ENCODE measurements around the gene PTPN11.
A peak's percentile ranks its signal among the peaks of the same experiment; 100 is the strongest.
"Not testable (repeated sequence)": the region's sequence is repeated elsewhere in the genome, so short reads cannot be mapped to it uniquely, and the experiment has no call there.

Gene PTPN11

DNA sequence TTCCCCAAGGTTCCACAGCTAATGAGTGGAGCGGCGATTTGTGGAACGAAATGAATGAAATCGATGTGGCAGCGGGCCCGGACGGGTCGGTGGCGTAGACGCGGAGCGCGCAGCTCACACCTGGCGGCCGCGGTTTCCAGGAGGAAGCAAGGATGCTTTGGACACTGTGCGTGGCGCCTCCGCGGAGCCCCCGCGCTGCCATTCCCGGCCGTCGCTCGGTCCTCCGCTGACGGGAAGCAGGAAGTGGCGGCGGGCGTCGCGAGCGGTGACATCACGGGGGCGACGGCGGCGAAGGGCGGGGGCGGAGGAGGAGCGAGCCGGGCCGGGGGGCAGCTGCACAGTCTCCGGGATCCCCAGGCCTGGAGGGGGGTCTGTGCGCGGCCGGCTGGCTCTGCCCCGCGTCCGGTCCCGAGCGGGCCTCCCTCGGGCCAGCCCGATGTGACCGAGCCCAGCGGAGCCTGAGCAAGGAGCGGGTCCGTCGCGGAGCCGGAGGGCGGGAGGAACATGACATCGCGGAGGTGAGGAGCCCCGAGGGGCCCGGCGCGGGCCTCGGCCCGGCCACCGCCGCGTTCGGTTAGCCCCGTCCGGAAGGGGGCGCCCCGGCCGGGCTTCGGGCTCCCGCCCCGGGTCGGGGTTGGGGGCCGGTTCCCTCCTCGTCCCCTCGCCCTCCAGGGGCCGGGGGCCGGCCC is at the start of gene PTPN11:
Gene PTPN11 (plus strand): TSS at position 340 of the 689 bp plus-strand sequence. CDS start 165 bp downstream, at position 505.
- DNase-seq (ENCODE audit: low read depth): peak; percentile 84

DNA sequence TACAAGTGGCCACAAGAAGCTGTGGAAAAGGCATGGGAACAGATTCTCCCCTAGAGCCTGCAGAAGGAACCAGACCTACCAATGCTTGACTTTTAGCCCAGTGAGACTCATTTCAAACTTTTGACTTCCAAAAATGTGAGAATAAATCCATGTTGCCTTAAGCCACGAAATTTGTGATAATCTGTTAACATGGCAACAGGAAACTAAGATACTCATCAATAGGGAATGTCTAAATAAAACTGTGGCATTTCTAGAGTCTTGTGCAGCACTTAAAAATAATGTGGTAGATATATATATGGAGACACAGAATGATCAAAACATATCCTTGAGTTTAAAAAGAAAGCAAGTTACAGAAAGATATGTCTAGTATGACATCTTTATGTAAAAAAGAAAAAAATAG is 48.5 kb upstream of the PTPN11 start:
- no peak for DNase-seq (ENCODE audit: low read depth)

DNA sequence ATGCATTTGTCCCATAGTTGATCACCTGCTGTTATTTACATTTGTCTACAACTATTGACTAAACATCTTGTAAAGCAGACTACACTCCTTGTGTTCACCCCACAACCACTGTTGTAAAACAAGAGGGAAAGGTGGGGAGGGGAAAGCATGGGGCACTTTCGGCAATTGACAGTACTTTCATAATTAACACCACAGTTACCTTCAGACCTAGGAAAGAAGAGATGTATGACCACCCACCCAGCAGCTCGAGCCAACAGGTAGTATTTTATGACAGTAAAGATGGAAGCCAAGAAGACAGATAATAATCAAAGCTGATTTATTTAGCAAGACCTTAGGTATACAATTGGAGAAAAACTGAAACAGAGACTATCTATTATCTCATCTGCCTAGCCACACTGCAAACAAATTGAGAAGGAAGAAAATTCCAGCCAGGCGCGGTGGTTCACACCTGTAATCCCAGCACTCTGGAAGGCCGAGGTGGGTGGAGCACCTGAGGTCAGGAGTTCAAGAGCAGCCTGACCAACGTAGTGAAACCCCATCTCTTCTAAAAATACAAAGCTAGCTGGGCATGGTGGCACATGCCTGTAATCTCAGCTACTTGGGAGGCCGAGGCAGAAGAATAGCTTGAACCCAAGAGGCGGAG is 47.8 kb upstream of the PTPN11 start:
- DNase-seq (ENCODE audit: low read depth): no peak

- no peak for DNase-seq (ENCODE audit: low read depth)
These were observed 44.5 kb upstream of the PTPN11 start for GRCh38 chr12:112374166-112374740.

GRCh38 chr12:112375105-112375504 is 43.6 kb upstream of the PTPN11 start:
- DNase-seq (ENCODE audit: low read depth): no peak

- DNase-seq (ENCODE audit: low read depth): no peak
These were observed 37.9 kb upstream of the PTPN11 start for GRCh38 chr12:112380663-112381405.

DNA sequence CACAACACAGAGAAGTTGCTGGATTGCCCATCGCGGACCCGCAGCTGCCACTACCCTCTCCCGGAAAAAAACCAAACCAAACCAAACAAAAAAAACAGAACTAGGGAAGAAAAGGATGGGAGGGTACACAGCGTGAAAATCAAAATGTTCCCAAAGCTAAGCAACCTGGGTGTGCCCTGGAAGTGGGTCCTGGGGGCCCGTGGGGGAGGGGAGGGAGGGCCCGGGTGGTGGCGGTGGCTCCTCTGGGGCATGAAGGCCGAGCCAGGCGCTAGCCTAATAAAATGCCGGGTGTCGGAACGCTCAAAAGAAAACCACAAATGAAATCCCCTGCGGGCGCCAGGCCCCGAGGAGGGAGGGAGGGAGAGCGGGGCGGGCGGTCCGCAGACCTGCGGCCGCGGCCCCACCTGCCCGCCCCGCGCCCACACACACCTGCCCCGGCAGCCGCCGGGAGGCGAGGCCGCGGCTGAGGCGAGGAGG is 37.3 kb upstream of the PTPN11 start:
- DNase-seq (ENCODE audit: low read depth): no peak

DNA sequence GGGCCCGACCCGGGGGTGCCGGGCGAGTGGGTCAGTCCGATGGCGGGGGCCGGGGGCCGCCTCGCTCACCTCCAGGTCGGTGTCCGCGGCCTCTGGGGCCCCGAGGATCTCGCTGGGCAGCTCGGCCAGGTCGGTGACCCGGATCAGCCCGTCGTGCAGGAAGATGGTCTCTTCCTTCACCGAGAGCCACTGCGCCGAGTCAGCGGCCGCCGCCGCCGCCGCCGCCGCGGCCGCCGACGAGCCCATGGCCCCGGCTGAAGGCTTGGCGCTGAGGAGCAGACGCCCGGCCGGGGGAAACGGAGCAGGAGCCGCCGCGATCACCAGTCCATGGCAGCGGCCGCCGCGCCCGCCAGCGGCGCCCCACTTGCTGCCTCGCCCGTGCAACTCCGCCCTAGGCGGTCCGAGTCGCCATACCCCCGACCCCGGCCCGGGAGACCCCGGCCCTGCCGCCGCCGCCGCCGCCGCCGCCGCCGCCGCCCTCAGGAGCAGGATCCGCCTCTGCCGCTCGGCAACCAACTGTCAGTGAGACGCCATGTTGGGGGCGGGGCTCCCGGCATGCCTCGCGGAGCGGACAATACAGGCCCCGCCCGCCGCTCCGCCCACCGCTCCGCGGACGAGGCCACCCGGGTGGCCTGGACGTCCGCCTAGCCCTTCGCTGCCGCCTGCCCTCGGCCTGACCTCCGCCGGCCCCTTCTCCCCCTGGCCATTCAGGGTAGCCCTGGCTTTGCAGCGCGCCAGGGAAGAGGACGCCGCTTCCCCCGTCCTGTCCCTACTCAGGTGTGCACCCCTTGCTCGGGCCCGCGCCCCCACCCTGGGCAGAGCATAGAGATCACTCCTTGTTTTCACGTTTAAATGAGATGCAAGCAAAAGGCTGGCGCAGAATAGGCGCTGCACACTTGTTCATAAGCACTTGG is 36.6 kb upstream of the PTPN11 start, which contains the start of gene HECTD4:
Gene HECTD4 (minus strand): TSS at position 549 of the 914 bp plus-strand sequence. CDS start 303 bp downstream, at position 246.
- peak; percentile 88 for DNase-seq (ENCODE audit: low read depth)

- no peak for DNase-seq (ENCODE audit: low read depth)
These were observed 35.9 kb upstream of the PTPN11 start for GRCh38 chr12:112382866-112383265.

DNA sequence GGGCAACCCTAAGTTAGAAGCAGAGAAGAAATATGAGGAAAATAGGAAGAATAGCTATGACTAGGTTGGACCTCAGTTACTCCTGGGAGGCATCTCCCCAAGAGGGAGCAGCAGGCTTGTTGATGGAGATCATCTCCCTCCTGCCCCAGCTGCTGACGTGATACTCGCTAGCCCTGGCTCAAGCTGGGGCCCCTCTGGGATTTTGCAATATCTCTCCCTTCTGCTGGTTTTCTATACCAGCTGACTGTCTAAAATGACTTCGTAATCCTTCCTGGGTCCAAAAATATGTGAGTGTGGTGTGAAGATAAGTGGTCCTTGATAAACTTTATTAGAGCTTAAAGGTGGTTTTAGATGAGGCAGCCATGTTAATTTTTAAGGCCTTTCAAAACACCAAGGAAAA is 32.0 kb upstream of the PTPN11 start:
- no peak for DNase-seq (ENCODE audit: low read depth)

GRCh38 chr12:112389228-112389627 is 29.5 kb upstream of the PTPN11 start:
- DNase-seq (ENCODE audit: low read depth): no peak

DNA sequence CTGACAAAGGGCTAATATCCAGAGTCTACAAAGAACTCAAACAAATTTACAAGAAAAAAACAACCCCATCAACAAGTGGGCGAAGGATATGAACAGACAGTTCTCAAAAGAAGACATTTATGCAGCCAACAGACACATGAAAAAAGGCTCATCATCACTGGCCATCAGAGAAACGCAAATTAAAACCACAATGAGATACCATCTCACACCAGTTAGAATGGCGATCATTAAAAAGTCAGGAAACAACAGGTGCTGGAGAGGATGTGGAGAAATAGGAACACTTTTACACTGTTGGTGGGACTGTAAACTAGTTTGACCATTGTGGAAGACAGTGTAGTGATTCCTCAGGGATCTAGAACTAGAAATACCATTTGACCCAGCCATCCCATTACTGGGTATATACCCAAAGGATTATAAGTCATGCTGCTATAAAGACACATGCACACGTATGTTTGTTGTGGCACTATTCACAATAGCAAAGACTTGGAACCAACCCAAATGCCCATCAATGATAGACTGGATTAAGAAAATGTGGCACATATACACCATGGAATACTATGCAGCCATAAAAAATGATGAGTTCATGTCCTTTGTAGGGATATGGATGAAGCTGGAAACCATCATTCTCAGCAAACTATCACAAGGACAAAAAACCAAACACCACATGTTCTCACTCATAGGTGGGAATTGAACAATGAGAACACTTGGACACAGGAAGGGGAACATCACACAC is 28.7 kb upstream of the PTPN11 start:
- not testable (repeated sequence) for DNase-seq (ENCODE audit: low read depth)

GRCh38 chr12:112393328-112393727 is 25.4 kb upstream of the PTPN11 start:
- no peak for DNase-seq (ENCODE audit: low read depth)

DNA sequence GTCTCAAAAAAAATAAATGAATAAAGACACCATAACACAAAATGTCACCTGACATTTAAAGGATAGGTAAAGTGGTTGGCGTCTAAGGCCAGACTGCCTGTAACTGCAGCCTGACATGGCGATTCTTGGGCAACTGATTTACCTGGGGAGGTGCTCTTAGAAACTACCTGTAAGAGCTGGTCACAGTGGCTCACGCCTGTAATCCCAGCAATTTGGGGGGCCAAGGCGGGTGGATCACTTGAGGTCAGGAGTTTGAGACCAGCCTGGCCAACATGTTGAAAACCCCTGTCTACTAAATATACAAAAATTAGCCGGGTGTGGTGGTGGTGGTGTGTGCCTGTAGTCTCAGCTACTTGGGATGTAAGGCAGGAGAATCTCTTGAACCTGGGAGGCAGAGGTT is 17.7 kb upstream of the PTPN11 start:
- no peak for DNase-seq (ENCODE audit: low read depth)

DNA sequence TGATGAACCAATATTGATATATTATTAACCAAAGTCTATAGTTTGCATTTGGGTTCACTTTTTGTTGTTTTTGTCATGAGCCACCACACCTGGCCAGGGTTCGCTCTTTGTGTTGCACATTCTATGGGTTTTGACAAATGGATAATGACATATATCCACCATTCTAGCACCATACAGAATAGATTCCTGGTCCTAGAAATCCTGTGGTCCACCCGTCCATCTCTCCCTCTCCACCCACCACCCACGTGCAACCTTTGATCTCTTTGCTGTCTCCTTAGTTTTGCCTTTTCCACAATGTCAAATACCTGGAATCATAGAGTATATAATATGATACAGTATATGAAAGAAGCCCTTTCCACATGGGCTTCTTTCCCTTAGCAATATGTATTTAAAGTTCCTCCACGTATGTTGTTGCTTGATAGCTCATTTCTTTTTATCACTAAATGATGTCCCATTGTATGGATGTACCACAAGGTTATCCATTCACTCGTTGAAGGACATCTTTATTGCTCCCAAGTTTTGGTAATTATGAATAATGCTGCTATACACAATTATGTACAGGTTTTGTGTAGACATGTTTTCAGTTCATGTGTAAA is 16.7 kb upstream of the PTPN11 start:
- no peak for DNase-seq (ENCODE audit: low read depth)

DNA sequence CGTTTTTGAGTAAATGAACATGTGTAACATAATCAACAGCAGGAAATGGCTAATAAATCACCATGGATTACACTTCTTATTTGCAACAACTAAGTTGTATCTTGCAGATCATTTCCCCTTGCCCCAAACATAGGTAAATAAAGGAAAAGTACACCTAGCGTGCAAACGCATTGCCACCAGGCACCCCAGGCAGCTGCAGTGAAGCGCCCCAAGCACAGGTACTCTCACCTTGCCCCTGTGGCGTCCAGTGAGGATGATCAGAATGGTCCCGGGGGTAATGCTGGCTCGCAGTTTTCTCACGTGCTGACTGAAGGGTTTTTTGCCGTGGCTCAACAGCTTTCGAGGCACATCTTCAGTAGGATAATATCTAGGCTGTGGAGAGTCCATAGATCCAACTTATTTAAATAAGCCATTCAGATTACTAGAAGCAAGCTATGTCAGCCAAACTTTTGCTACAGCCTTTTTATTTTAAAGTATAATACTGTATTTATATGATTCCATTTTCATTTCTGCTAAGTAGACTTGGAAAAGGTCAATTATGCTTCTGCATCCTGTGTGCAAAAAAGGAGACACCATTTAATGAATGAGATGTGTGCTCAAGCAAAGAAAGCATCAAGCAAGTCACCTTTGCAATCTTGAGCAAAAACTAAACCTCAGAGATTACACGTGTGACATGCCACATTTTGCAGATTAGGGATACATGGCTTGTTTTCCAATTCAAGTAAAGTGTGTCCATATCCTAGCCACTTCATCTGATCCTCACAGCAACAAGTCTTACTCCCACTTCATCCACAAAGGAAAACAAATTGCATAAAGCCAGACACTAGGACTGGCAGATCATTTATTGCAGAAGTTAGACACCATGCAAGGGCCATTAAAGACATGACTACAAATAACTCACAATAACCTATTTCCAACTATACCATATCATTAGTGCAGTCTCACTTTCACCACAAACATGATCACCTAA is 11.9 kb upstream of the PTPN11 start:
- DNase-seq (ENCODE audit: low read depth): no peak

DNA sequence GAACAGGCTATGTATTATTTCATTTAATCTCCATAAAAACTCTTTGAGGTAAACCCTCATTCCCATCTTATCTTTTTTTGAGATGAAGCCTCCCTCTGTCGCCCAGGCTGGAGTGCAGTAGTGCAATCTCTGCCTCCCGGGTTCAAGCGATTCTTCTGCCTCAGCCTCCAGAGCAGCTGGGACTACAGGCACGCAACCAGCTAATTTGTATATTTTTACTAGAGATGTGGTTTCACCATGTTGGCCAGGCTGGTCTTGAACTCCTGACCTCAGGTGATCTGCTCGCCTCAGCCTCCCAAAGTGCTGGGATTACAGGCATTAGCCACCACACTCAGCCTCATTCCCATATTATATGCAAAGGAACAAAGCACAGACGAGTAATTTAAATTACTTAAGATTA is 11.1 kb upstream of the PTPN11 start:
- not testable (repeated sequence) for DNase-seq (ENCODE audit: low read depth)

- no peak for DNase-seq (ENCODE audit: low read depth)
These were observed 10.1 kb upstream of the PTPN11 start for GRCh38 chr12:112408621-112409020.
